OCI-LY3 (cell line): ENCODE results near the gene THEMIS2.

Source experiments
- H2AFZ ChIP-seq: fragments of 200-600, 300-600 bp; shearing (Covaris generic); 2 replicates; pipeline ENCODE4 v1.6.0; 2014; ENCODE audit warnings: antibody characterized with exemption, low read depth, low read length
- H3K27ac ChIP-seq: fragments of 200-600, 300-600 bp; sonication (generic); 2 replicates; pipeline ENCODE4 v1.5.1; 2014; ENCODE audit warnings: mild to moderate bottlenecking, low read length, moderate library complexity, mixed read lengths
- H3K27me3 ChIP-seq: fragments of 200-600, 300-600 bp; sonication (generic); 2 replicates; pipeline ENCODE4 v1.6.1; 2014; ENCODE audit warnings: low read depth, low read length, mixed read lengths
- H3K36me3 ChIP-seq: fragments of 200-600, 300-600 bp; sonication (generic); replicated peaks from 2 replicates; pipeline ENCODE3; 2014; ENCODE audit warnings: low read depth, low read length, mixed read lengths
- H3K4me1 ChIP-seq: fragments of 300-600, 200-600 bp; sonication (generic); 2 replicates; pipeline ENCODE4 v1.6.1; 2014; ENCODE audit warnings: low read length, mixed read lengths
- H3K4me2 ChIP-seq: fragments of 200-600, 300-600 bp; sonication (generic); 2 replicates; pipeline ENCODE4 v1.6.1; 2014; ENCODE audit warnings: low read length, mixed read lengths
- H3K4me3 ChIP-seq: fragments of 300-600, 200-600 bp; sonication (generic); 2 replicates; pipeline ENCODE4 v1.5.1; 2014; ENCODE audit warnings: antibody characterized with exemption, mild to moderate bottlenecking, low read length, moderate library complexity
- H3K79me2 ChIP-seq: fragments of 300-600, 200-600 bp; shearing (Covaris generic); 2 replicates; pipeline ENCODE4 v1.6.1; 2014; ENCODE audit warnings: mild to moderate bottlenecking, low read length, mixed read lengths
- H3K9ac ChIP-seq: fragments of 300-600, 200-600 bp; shearing (Covaris generic); 2 replicates; pipeline ENCODE4 v1.6.0; 2014; ENCODE audit warnings: mild to moderate bottlenecking, low read length, moderate library complexity
- H3K9me3 ChIP-seq: fragments of 200-600, 300-600 bp; shearing (Covaris generic); 2 replicates; pipeline ENCODE4 v1.6.1; 2014; ENCODE audit warnings: low read length, mixed read lengths; ENCODE audit not compliant: insufficient read depth
- H4K20me1 ChIP-seq: fragments of 200-600, 300-600 bp; sonication (generic); 2 replicates; pipeline ENCODE4 v1.6.1; 2016; ENCODE audit warnings: low read length, mixed read lengths; ENCODE audit not compliant: insufficient read depth
- EZH2phosphoT487 ChIP-seq: fragments of 200-600 bp; shearing (Covaris generic); IDR thresholded peaks from 2 replicates; pipeline ENCODE4 v1.6.1; 2018; ENCODE audit warnings: antibody characterized with exemption, mixed run types, low read depth
- TF ChIP-seq, protein P1 (sequence below): fragments of 200-600, 300-600 bp; sonication (generic); IDR thresholded peaks from 2 replicates; pipeline ENCODE4 v1.5.1; 2014; ENCODE audit warnings: antibody characterized with exemption, low read length, low read depth

THEMIS2 gene

DNA sequence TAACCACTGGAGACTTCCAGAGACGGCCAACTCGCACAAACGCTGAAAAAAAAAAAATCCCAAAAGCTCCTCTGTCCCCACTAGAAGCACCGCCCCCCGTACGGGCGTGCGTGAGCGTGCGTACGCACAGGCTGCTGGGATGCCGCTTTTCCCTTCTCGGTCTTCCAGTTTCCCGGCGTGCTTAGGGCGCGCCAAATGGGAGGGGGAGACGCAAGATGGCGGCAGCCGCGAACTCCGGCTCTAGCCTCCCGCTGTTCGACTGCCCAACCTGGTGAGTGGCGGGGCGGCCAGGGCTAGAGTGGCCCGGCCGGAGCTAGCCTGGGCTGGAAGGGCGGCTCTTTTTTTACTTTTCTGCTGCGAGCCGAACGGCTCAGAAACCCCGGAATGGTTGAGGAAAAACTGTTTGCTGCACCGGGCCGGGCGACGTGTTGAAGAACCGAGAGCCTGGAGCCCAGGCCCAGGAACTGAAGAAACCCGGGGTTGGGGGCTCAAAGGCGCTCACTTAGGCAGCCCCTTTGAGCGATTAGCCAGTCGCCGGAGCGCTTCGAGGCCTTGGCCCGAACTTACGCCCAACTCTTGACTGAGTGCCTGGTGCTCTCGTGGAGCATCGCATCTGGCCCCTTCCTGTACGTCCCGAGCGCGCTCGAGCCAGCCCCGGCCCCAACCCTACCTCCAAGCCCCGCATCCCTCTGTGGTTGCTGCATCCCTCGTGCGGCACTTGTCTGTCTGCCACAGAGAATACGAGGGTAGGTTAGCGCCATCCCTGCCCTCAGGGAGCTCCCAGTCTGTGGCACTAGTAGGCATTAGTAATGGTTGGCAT, 41.5 kb upstream of the THEMIS2 start, which contains the start of gene PPP1R8:
Gene PPP1R8, plus strand, starts transcription at position 162 of the 820 bp plus-strand sequence. Its CDS starts 54 bp downstream, at position 216.
- Histone ChIP-seq H3K4me2 (peak within 1 kb of the TSS; percentile 96), H3K27me3 (no peaks in the 10 kb centered on the region), H3K79me2 (peaks cover 53% of the 10 kb centered on the region), H3K27ac (peak within 1 kb of the TSS; percentile 62), H3K4me3 (peak within 1 kb of the TSS; percentile 99), H3K36me3 (peaks cover 13% of the 10 kb centered on the region), H3K4me1 (peaks cover 11% of the 10 kb centered on the region), H2AFZ (peak within 1 kb of the TSS; percentile 85), H3K9ac (peak within 1 kb of the TSS; percentile 92), H4K20me1 (peaks cover 11% of the 10 kb centered on the region), H3K9me3 (no peaks in the 10 kb centered on the region)
- no peak for TF ChIP-seq EZH2phosphoT487
- TF ChIP-seq, protein P1, sequence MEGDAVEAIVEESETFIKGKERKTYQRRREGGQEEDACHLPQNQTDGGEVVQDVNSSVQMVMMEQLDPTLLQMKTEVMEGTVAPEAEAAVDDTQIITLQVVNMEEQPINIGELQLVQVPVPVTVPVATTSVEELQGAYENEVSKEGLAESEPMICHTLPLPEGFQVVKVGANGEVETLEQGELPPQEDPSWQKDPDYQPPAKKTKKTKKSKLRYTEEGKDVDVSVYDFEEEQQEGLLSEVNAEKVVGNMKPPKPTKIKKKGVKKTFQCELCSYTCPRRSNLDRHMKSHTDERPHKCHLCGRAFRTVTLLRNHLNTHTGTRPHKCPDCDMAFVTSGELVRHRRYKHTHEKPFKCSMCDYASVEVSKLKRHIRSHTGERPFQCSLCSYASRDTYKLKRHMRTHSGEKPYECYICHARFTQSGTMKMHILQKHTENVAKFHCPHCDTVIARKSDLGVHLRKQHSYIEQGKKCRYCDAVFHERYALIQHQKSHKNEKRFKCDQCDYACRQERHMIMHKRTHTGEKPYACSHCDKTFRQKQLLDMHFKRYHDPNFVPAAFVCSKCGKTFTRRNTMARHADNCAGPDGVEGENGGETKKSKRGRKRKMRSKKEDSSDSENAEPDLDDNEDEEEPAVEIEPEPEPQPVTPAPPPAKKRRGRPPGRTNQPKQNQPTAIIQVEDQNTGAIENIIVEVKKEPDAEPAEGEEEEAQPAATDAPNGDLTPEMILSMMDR: no peak

DNA sequence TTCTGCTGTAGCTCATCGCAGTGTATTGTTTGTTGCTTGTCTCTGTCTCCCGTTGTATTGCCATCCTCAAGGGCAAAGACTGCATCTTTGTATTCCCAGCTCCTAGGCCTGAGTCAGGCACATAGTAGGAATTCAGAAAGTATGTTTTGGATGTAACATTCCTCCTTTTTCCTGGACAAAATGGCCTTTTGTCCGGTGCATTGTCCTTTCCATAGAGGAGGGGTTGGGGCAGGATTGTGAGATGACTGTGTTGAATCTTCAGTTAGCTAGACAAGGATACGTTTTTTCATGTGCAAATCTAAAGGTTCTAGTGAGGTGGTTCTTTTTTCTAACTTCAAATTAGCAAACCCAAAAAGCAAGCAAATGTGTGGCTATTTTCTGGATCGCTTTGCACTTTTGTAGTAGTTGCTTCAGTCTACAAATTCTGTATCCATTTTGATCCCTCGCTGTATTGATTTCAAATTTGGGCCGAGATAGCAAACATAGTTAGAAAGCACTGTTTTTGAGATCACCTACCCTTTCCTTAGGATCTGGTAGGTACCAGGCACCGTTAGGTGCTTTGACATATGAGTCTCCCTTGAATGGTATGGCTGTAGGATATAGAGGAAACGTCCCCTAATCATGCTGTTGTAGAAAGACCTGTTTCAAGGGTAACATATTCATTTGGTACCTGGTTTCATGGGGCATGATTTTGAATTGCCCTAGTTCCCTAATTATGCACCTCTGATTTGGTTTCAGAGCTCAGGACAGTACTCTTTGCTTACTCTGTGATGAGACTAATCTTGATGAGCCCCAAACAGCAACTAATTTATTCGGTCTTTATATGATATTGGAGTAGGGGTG, 40.6 kb upstream of the THEMIS2 start:
- Histone ChIP-seq H3K4me2 (peak overlapping the region; percentile 96), H3K27me3 (no peaks in the 10 kb centered on the region), H3K4me3 (peak overlapping the region; percentile 99), H2AFZ (no peak overlapping the region), H3K4me1 (peaks cover 11% of the 10 kb centered on the region), H3K9me3 (no peaks in the 10 kb centered on the region), H3K36me3 (peaks cover 19% of the 10 kb centered on the region), H3K79me2 (peaks cover 59% of the 10 kb centered on the region), H3K9ac (peak overlapping the region; percentile 92), H4K20me1 (peaks cover 11% of the 10 kb centered on the region), H3K27ac (no peak overlapping the region)
- no peak for TF ChIP-seq EZH2phosphoT487
- TF ChIP-seq, protein P1: no peak

GRCh38 chr1:27832762-27833161, 39.6 kb upstream of the THEMIS2 start:
- TF ChIP-seq, protein P1: no peak
- no peak for TF ChIP-seq EZH2phosphoT487
- Histone ChIP-seq H3K4me1 (peaks cover 11% of the 10 kb centered on the region), H3K79me2 (peaks cover 62% of the 10 kb centered on the region), H3K9ac (no peak overlapping the region), H3K9me3 (no peaks in the 10 kb centered on the region), H3K27me3 (no peaks in the 10 kb centered on the region), H2AFZ (no peak overlapping the region), H3K27ac (no peak overlapping the region), H3K4me3 (no peak overlapping the region), H4K20me1 (peaks cover 11% of the 10 kb centered on the region), H3K4me2 (no peak overlapping the region), H3K36me3 (peaks cover 21% of the 10 kb centered on the region)

GRCh38 chr1:27833470-27833869, 38.9 kb upstream of the THEMIS2 start:
- H3K9me3 ChIP-seq: no peaks in the 10 kb centered on the region
- no peaks in the 10 kb centered on the region for H3K27me3 ChIP-seq
- H3K4me2 ChIP-seq: no peak overlapping the region
- no peak overlapping the region for H3K27ac ChIP-seq
- no peak overlapping the region for H3K4me3 ChIP-seq
- H2AFZ ChIP-seq: no peak overlapping the region
- no peak overlapping the region for H3K9ac ChIP-seq
- no peak for TF ChIP-seq EZH2phosphoT487
- TF ChIP-seq, protein P1: no peak
- peaks cover 11% of the 10 kb centered on the region for H4K20me1 ChIP-seq
- H3K36me3 ChIP-seq: peaks cover 21% of the 10 kb centered on the region
- H3K4me1 ChIP-seq: peaks cover 11% of the 10 kb centered on the region
- peaks cover 62% of the 10 kb centered on the region for H3K79me2 ChIP-seq
